ENCODE data around the gene CLCN6. TPM values are rescaled to one million over a fixed set of nuclear protein-coding genes. Genes with fewer than 3 reads are reported as not detected.

Gene CLCN6
- total and polyA plus RNA-seq, 4 donors: 16.5 to 49.3 (median 27.0) TPM

GRCh38 chr1:11823366-11824137, 17.6 kb downstream of the CLCN6 start:
- H3K27ac ChIP-seq (ENCODE audit: low read depth, low read length): no peak overlapping the region
- 96% methylated on average over 14 of the region's 17 CpGs for WGBS (ENCODE audit: insufficient coverage)
- peaks cover 75% of the 10 kb centered on the region for H3K36me3 ChIP-seq (ENCODE audit: control insufficient read depth, insufficient read depth, low read length)
- no peaks in the 10 kb centered on the region for H3K27me3 ChIP-seq (ENCODE audit: control insufficient read depth, insufficient read depth, low read length)
- no peaks in the 10 kb centered on the region for H3K9me3 ChIP-seq (ENCODE audit: control insufficient read depth, insufficient read depth, low read length)
- no peaks in the 10 kb centered on the region for H3K4me1 ChIP-seq (ENCODE audit: control insufficient read depth, insufficient read depth, low read length)
- DNase-seq (ENCODE audit: low read depth in 4 of 6, low spot score in 6 of 6): no peak
- no peak overlapping the region for H3K4me3 ChIP-seq (ENCODE audit: low read depth, low read length)

- no peaks in the 10 kb centered on the region for H3K27me3 ChIP-seq (ENCODE audit: control insufficient read depth, insufficient read depth, low read length)
- no peak overlapping the region for H3K4me3 ChIP-seq (ENCODE audit: low read depth, low read length)
- no peaks in the 10 kb centered on the region for H3K4me1 ChIP-seq (ENCODE audit: control insufficient read depth, insufficient read depth, low read length)
- WGBS (ENCODE audit: insufficient coverage): 94% methylated on average over 7 of the region's 7 CpGs
- DNase-seq (ENCODE audit: low read depth in 4 of 6, low spot score in 6 of 6): no peak
- no peak overlapping the region for H3K27ac ChIP-seq (ENCODE audit: low read depth, low read length)
- peaks cover 87% of the 10 kb centered on the region for H3K36me3 ChIP-seq (ENCODE audit: control insufficient read depth, insufficient read depth, low read length)
- no peaks in the 10 kb centered on the region for H3K9me3 ChIP-seq (ENCODE audit: control insufficient read depth, insufficient read depth, low read length)
Observed at GRCh38 chr1:11825131-11825530, 19.1 kb downstream of the CLCN6 start.

- Histone ChIP-seq H3K4me1 (ENCODE audit: control insufficient read depth, insufficient read depth, low read length) (no peaks in the 10 kb centered on the region), H3K9me3 (ENCODE audit: control insufficient read depth, insufficient read depth, low read length) (no peaks in the 10 kb centered on the region), H3K36me3 (ENCODE audit: control insufficient read depth, insufficient read depth, low read length) (peaks cover 84% of the 10 kb centered on the region), H3K27ac (ENCODE audit: low read depth, low read length) (no peak overlapping the region), H3K4me3 (ENCODE audit: low read depth, low read length) (no peak overlapping the region), H3K27me3 (ENCODE audit: control insufficient read depth, insufficient read depth, low read length) (no peaks in the 10 kb centered on the region)
- no CpG with 5 or more reads among the region's 9 CpGs for WGBS (ENCODE audit: insufficient coverage)
- DNase-seq (ENCODE audit: low read depth in 4 of 6, low spot score in 6 of 6): no peak
Observed at GRCh38 chr1:11826946-11827345, 21.0 kb downstream of the CLCN6 start.

- Histone ChIP-seq H3K27ac (ENCODE audit: low read depth, low read length) (no peak overlapping the region), H3K4me1 (ENCODE audit: control insufficient read depth, insufficient read depth, low read length) (no peaks in the 10 kb centered on the region), H3K36me3 (ENCODE audit: control insufficient read depth, insufficient read depth, low read length) (peaks cover 80% of the 10 kb centered on the region), H3K9me3 (ENCODE audit: control insufficient read depth, insufficient read depth, low read length) (no peaks in the 10 kb centered on the region), H3K4me3 (ENCODE audit: low read depth, low read length) (no peak overlapping the region), H3K27me3 (ENCODE audit: control insufficient read depth, insufficient read depth, low read length) (no peaks in the 10 kb centered on the region)
- DNase-seq (ENCODE audit: low read depth in 4 of 6, low spot score in 6 of 6): no peak
- 91% methylated on average over 18 of the region's 19 CpGs for WGBS (ENCODE audit: insufficient coverage)
Observed at GRCh38 chr1:11828511-11828910, 22.5 kb downstream of the CLCN6 start.

GRCh38 chr1:11831945-11832725, 26.1 kb downstream of the CLCN6 start:
- 92% methylated on average over 8 of the region's 9 CpGs for WGBS (ENCODE audit: insufficient coverage)

GRCh38 chr1:11833497-11833896, 27.5 kb downstream of the CLCN6 start:
- no peak overlapping the region for H3K4me3 ChIP-seq (ENCODE audit: low read depth, low read length)
- H3K4me1 ChIP-seq (ENCODE audit: control insufficient read depth, insufficient read depth, low read length): no peaks in the 10 kb centered on the region
- no peak overlapping the region for H3K27ac ChIP-seq (ENCODE audit: low read depth, low read length)
- H3K27me3 ChIP-seq (ENCODE audit: control insufficient read depth, insufficient read depth, low read length): no peaks in the 10 kb centered on the region
- peaks cover 86% of the 10 kb centered on the region for H3K36me3 ChIP-seq (ENCODE audit: control insufficient read depth, insufficient read depth, low read length)
- no peak for DNase-seq (ENCODE audit: low read depth in 4 of 6, low spot score in 6 of 6)
- WGBS (ENCODE audit: insufficient coverage): 91% methylated on average over 7 of the region's 8 CpGs
- H3K9me3 ChIP-seq (ENCODE audit: control insufficient read depth, insufficient read depth, low read length): no peaks in the 10 kb centered on the region

More at GRCh38 chr1:11831945-11832725, 26.1 kb downstream of the CLCN6 start:
- no peaks in the 10 kb centered on the region for H3K27me3 ChIP-seq (ENCODE audit: control insufficient read depth, insufficient read depth, low read length)
- no peak overlapping the region for H3K27ac ChIP-seq (ENCODE audit: low read depth, low read length)
- no peaks in the 10 kb centered on the region for H3K9me3 ChIP-seq (ENCODE audit: control insufficient read depth, insufficient read depth, low read length)
- H3K4me3 ChIP-seq (ENCODE audit: low read depth, low read length): no peak overlapping the region
- peaks cover 86% of the 10 kb centered on the region for H3K36me3 ChIP-seq (ENCODE audit: control insufficient read depth, insufficient read depth, low read length)
- no peaks in the 10 kb centered on the region for H3K4me1 ChIP-seq (ENCODE audit: control insufficient read depth, insufficient read depth, low read length)
- DNase-seq (ENCODE audit: low read depth in 4 of 6, low spot score in 6 of 6): no peak

- Histone ChIP-seq H3K4me1 (ENCODE audit: control insufficient read depth, insufficient read depth, low read length) (no peaks in the 10 kb centered on the region), H3K36me3 (ENCODE audit: control insufficient read depth, insufficient read depth, low read length) (peaks cover 85% of the 10 kb centered on the region), H3K27ac (ENCODE audit: low read depth, low read length) (no peak overlapping the region), H3K9me3 (ENCODE audit: control insufficient read depth, insufficient read depth, low read length) (no peaks in the 10 kb centered on the region), H3K4me3 (ENCODE audit: low read depth, low read length) (no peak overlapping the region), H3K27me3 (ENCODE audit: control insufficient read depth, insufficient read depth, low read length) (no peaks in the 10 kb centered on the region)
- WGBS (ENCODE audit: insufficient coverage): 94% methylated on average over 13 of the region's 13 CpGs
- no peak for DNase-seq (ENCODE audit: low read depth in 4 of 6, low spot score in 6 of 6)
Observed at GRCh38 chr1:11833900-11834299, 27.9 kb downstream of the CLCN6 start.

- Histone ChIP-seq H3K9me3 (ENCODE audit: control insufficient read depth, insufficient read depth, low read length) (no peaks in the 10 kb centered on the region), H3K4me3 (ENCODE audit: low read depth, low read length) (no peak overlapping the region), H3K36me3 (ENCODE audit: control insufficient read depth, insufficient read depth, low read length) (peaks cover 88% of the 10 kb centered on the region), H3K27ac (ENCODE audit: low read depth, low read length) (no peak overlapping the region), H3K27me3 (ENCODE audit: control insufficient read depth, insufficient read depth, low read length) (no peaks in the 10 kb centered on the region), H3K4me1 (ENCODE audit: control insufficient read depth, insufficient read depth, low read length) (no peaks in the 10 kb centered on the region)
- no peak for DNase-seq (ENCODE audit: low read depth in 4 of 6, low spot score in 6 of 6)
- 97% methylated on average over 24 of the region's 28 CpGs for WGBS (ENCODE audit: insufficient coverage)
Observed at GRCh38 chr1:11835441-11836225, 29.6 kb downstream of the CLCN6 start.

- no peak overlapping the region for H3K4me3 ChIP-seq (ENCODE audit: low read depth, low read length)
- no peaks in the 10 kb centered on the region for H3K9me3 ChIP-seq (ENCODE audit: control insufficient read depth, insufficient read depth, low read length)
- WGBS (ENCODE audit: insufficient coverage): 91% methylated on average over 33 of the region's 36 CpGs
- H3K27me3 ChIP-seq (ENCODE audit: control insufficient read depth, insufficient read depth, low read length): no peaks in the 10 kb centered on the region
- DNase-seq (ENCODE audit: low read depth in 4 of 6, low spot score in 6 of 6): no peak
- no peak overlapping the region for H3K27ac ChIP-seq (ENCODE audit: low read depth, low read length)
- H3K4me1 ChIP-seq (ENCODE audit: control insufficient read depth, insufficient read depth, low read length): peaks cover 8% of the 10 kb centered on the region
- H3K36me3 ChIP-seq (ENCODE audit: control insufficient read depth, insufficient read depth, low read length): peaks cover 94% of the 10 kb centered on the region
Observed at GRCh38 chr1:11836955-11837766, 31.2 kb downstream of the CLCN6 start.

Data from spinal cord (tissue), 10 donors.